ENCODE data around the gene ABCD1.

GRCh38 chrX:153701706-153702105, 22.9 kb upstream of the ABCD1 start:
- TF ChIP-seq CTCF (conservative IDR thresholded peaks at IDR 0.05) (no peak), ZFX (IDR thresholded peaks at IDR 0.05) (no peak)
